Epithelial cell of esophagus (primary cell): ENCODE results near the gene IL1R2.

Experiments
- DNase-seq: peaks from one replicate; pipeline ENCODE4 v3.0.0; 2010; ENCODE audit warnings: low read depth
- H3K4me3 ChIP-seq: 2 replicates; pipeline ENCODE4 v1.5.1; 2011; ENCODE audit warnings: mild to moderate bottlenecking, low read length, control low read depth
- TF ChIP-seq, protein P1 (sequence below): IDR thresholded peaks from 2 replicates; pipeline ENCODE4 v1.5.1; 2011; ENCODE audit warnings: low read depth, mild to moderate bottlenecking, low read length, control low read depth, inconsistent platforms; ENCODE audit not compliant: insufficient read depth; ENCODE audit errors: missing control alignments

Gene IL1R2

DNA sequence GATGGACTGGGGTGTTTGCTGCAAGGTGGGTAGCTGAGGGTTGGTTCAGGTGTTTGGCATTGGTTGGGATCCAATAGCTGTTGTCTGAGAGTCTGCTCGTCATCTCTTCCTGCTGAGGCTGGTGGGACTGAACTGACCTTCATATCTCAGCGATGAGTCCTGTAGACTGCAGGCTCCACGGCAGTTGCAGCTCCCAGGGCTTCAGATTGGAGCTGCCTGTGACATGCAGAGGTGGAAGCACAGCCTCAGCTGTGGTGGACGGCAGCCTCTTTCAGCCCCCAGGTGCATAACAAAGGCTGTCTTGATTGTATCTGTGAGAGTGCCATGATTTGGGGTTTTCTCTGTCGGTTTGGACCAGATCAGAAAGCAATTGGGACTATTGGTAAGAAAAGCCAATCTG is 3.9 kb upstream of the IL1R2 start:
- TF ChIP-seq, protein P1, sequence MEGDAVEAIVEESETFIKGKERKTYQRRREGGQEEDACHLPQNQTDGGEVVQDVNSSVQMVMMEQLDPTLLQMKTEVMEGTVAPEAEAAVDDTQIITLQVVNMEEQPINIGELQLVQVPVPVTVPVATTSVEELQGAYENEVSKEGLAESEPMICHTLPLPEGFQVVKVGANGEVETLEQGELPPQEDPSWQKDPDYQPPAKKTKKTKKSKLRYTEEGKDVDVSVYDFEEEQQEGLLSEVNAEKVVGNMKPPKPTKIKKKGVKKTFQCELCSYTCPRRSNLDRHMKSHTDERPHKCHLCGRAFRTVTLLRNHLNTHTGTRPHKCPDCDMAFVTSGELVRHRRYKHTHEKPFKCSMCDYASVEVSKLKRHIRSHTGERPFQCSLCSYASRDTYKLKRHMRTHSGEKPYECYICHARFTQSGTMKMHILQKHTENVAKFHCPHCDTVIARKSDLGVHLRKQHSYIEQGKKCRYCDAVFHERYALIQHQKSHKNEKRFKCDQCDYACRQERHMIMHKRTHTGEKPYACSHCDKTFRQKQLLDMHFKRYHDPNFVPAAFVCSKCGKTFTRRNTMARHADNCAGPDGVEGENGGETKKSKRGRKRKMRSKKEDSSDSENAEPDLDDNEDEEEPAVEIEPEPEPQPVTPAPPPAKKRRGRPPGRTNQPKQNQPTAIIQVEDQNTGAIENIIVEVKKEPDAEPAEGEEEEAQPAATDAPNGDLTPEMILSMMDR, result no peak
- DNase-seq, result no peak

DNA sequence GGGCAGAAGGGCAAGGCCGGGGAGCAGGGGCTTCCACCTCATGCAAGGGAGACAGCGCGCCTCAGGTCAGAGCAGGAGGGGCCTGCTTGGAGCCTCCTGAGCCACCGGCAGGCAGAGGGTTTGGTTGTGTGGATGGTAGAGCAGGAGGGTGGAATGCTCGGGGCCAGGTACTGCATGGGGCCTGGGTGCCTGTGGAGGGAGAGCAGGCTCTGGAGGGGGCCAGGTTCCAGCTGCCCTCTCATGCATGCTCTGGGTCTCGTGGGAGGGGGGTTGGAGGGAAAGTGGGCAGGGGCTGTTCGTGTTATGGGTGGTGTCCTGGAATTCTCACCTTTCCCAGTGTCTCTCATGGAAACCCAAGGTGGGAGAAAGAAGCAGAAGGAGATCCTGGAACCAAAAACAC is 3.2 kb upstream of the IL1R2 start:
- TF ChIP-seq, protein P1, result no peak
- H3K4me3 ChIP-seq, result no peak overlapping the region
- DNase-seq, result no peak

More for the DNA sequence above, 3.9 kb upstream of the IL1R2 start:
- no peak overlapping the region for H3K4me3 ChIP-seq

DNA sequence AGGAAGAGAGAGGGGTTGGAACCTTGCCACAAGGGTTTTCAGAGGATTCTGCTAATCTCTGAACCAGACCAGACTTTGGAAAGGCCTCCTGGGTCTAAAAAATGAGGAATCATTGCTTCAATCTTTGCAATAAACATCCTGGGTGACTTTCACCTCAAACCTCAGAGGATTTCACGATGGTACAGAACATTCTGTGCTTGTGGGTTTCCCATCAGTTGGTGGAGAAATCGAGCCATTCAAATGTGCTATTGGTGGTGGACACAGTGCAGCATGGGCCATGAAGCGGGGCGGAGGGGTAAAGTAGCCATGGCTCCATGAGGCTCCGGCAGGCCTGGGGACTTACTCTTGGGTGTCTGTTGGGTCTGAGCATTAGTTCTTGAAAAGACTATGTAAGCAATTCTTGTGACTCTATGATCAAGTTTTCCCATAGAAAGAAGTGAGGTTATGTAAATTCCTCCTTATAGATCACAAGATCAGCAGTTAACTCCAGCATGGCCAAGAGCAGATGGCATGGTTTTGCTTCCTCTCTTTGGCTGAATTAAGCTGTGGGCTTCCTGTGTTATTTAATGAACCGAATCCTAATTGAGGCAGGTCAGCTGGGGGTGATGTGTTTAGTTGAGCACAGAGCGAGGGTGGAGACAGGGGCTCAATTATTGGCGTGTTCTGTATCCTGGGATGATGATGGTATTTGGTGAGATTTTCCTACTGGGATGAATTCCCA is 1.9 kb upstream of the IL1R2 start:
- DNase-seq, result no peak
- TF ChIP-seq, protein P1, result no peak
- H3K4me3 ChIP-seq, result no peak overlapping the region

DNA sequence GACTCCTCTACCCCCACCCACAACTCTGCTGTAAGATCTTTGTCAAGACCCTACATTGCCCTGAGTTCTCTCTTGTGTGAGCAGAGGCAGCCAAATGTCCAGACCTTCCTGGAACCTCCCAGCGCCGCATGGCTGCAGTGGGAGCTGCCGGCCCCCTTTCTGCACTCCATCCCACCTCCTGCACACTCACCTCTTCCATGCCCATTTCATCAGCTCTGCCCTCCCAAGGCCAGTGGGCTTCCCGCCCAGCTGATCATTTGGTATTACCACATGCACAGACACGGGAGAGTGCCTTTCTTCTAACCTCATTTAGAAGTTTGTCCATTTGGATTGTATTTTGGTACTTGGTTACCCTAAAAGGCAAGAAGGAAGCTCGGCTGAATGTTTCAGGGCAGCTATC is 2.0 kb downstream of the IL1R2 start:
- H3K4me3 ChIP-seq, result no peak overlapping the region
- TF ChIP-seq, protein P1, result no peak
- DNase-seq, result no peak

DNA sequence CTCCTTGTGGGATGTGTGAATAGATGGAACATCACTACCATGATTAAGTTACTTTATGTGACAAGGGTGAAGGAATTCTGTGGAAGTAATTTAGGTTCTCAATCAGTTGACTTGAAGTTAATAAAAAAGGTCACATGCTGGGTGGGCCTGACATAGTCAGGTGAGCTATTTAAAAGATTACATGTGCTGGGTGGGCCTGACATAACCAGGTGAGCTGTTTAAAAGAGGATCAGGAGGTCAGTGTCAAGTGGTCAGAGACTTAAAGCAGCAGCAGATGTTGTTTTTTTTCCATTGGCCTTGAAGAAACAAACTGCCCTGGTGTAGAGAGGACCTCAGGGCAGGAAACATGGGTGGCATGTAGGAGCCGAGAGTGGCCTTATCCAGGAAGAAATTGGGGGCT is 3.3 kb downstream of the IL1R2 start:
- TF ChIP-seq, protein P1, result no peak
- no peak overlapping the region for H3K4me3 ChIP-seq
- DNase-seq, result no peak

DNA sequence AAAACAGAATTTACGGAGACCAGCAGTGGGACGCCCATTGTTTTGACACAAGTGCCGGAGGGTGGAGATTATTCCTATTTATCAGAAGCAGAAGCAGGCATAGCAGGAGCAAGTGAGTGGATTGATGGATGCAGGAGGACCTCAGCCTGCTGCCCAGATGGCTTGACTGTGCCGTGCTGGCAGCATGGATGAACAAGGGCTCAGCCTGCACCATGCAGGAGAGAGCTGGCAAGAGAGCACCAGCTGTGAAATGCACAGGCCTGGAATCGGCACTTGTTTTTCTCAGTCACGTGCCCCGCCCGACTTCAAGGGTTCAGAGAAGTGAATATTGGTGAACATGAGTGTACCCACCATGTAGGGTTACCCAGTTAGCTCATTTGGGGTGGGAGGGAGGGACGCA is 4.0 kb downstream of the IL1R2 start:
- no peak overlapping the region for H3K4me3 ChIP-seq
- no peak for DNase-seq
- TF ChIP-seq, protein P1, result no peak

DNA sequence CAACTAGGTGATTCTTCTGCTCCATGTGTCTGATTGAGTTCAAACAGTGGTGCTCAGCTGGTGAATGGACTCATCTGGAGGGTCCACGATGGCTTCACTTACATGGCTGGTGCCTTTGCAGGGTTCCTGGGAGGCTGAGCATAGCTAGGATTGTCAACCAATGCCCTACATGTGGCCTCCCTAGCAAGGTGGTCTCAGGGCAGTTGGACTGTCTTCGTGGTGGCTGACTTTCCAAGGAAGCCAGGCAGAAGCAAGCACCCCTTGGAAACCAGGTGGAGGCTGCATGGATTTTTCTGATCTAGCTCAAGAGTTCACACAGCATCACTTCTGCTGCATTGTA is 6.8 kb downstream of the IL1R2 start:
- DNase-seq, result no peak
- H3K4me3 ChIP-seq, result no peak overlapping the region
- TF ChIP-seq, protein P1, result no peak
